CD14-positive monocyte (primary cell): Measurements from ENCODE around the gene EIF2S1. TPM values are rescaled to one million over a fixed set of nuclear protein-coding genes. Genes with fewer than 3 reads are reported as not detected.

Source experiments
- DNase-seq, 3 donors: peaks; one replicate each; pipeline ENCODE4 v3.0.0-alpha.2; 2011 to 2022
- H2AFZ ChIP-seq: 2 replicates; pipeline ENCODE4 v1.6.0; 2012; ENCODE audit warnings: mild to moderate bottlenecking, low read depth, low read length, inconsistent platforms; ENCODE audit not compliant: insufficient read depth, poor library complexity, severe bottlenecking
- H3K27ac ChIP-seq, 2 donors: 1 replicate in 1 of 2; 2 replicates in 1 of 2; pipeline ENCODE4 v1.5.1; 2012 to 2013; ENCODE audit warnings: low read length in 2 of 2, control low read depth in 1 of 2, inconsistent platforms in 1 of 2, low read depth in 1 of 2, mild to moderate bottlenecking in 1 of 2
- H3K27me3 ChIP-seq, 2 donors: one replicate each; pipeline versions ENCODE4 v1.6.0 to v1.6.1; 2011 to 2013; ENCODE audit warnings: low read length in 2 of 2; ENCODE audit not compliant: control insufficient read depth in 2 of 2, insufficient read depth in 2 of 2
- H3K36me3 ChIP-seq, 2 donors: replicated peaks in 1 of 2; 1 replicate in 1 of 2; 2 replicates in 1 of 2; pipeline versions ENCODE4 v1.5.1 to v1.6.1; 2012 to 2013; ENCODE audit warnings: low read length in 2 of 2, control low read depth in 1 of 2, inconsistent platforms in 1 of 2, mild to moderate bottlenecking in 1 of 2; ENCODE audit not compliant: insufficient read depth in 2 of 2, control insufficient read depth in 1 of 2
- H3K4me1 ChIP-seq, 2 donors: 1 replicate in 1 of 2; 2 replicates in 1 of 2; pipeline versions ENCODE4 v1.5.1 to v1.6.1; 2012 to 2013; ENCODE audit warnings: low read length in 2 of 2, control low read depth in 1 of 2, inconsistent platforms in 1 of 2, mild to moderate bottlenecking in 1 of 2, moderate library complexity in 1 of 2; ENCODE audit not compliant: insufficient read depth in 2 of 2, control insufficient read depth in 1 of 2
- H3K4me2 ChIP-seq: replicated peaks from 2 replicates; pipeline ENCODE3; 2012; ENCODE audit warnings: low read length, moderate library complexity, mild to moderate bottlenecking; ENCODE audit not compliant: poor library complexity, severe bottlenecking; ENCODE audit errors: extremely low read depth
- H3K4me3 ChIP-seq, 3 experiments: fragments of 200-600 bp in 1 of 3; sonication (generic) in 1 of 3; replicated peaks in 1 of 3; 1 replicate in 2 of 3; 2 replicates in 1 of 3; pipeline ENCODE4 v1.5.1; 2011 to 2013; ENCODE audit warnings: low read length in 3 of 3, mild to moderate bottlenecking in 3 of 3, control low read depth in 2 of 3, low read depth in 2 of 3, inconsistent platforms in 1 of 3, moderate library complexity in 1 of 3
- H3K79me2 ChIP-seq: 2 replicates; pipeline ENCODE4 v1.6.0; 2012; ENCODE audit warnings: mild to moderate bottlenecking, control low read depth, inconsistent platforms, low read length, moderate library complexity; ENCODE audit not compliant: insufficient read depth
- H3K9ac ChIP-seq: 2 replicates; pipeline ENCODE4 v1.6.0; 2017; ENCODE audit warnings: low read length, mild to moderate bottlenecking; ENCODE audit not compliant: insufficient read depth, poor library complexity, severe bottlenecking
- H3K9me3 ChIP-seq, 2 donors: replicated peaks in 1 of 2; 1 replicate in 1 of 2; 2 replicates in 1 of 2; pipeline versions ENCODE4 v1.5.1 to v1.6.1; 2012 to 2013; ENCODE audit warnings: low read length in 2 of 2, control low read depth in 1 of 2; ENCODE audit not compliant: control insufficient read depth in 1 of 2, insufficient read depth in 1 of 2
- H4K20me1 ChIP-seq: 2 replicates; pipeline ENCODE4 v1.6.0; 2012; ENCODE audit warnings: mild to moderate bottlenecking, low read length, control low read depth, moderate library complexity; ENCODE audit not compliant: insufficient read depth
- H3K27ac Mint-ChIP-seq, 7 donors: one replicate each; pipeline ENCODE4 v1.8.0; 2020; ENCODE audit warnings: mild to moderate bottlenecking in 7 of 7, mixed read lengths in 7 of 7, moderate library complexity in 6 of 7, inconsistent platforms in 2 of 7
- H3K27me3 Mint-ChIP-seq, 3 donors: one replicate each; pipeline ENCODE4 v1.8.0; 2021 to 2022; ENCODE audit warnings: low read depth in 3 of 3, mild to moderate bottlenecking in 3 of 3, mixed read lengths in 3 of 3, moderate library complexity in 3 of 3, inconsistent platforms in 1 of 3
- H3K36me3 Mint-ChIP-seq, 2 donors: one replicate each; pipeline ENCODE4 v1.8.0; 2020; ENCODE audit warnings: mixed read lengths in 2 of 2, inconsistent platforms in 1 of 2, mild to moderate bottlenecking in 1 of 2
- H3K4me1 Mint-ChIP-seq: one replicate; pipeline ENCODE4 v1.8.0; 2020; ENCODE audit warnings: mild to moderate bottlenecking, mixed read lengths
- H3K4me3 Mint-ChIP-seq, 2 donors: one replicate each; pipeline ENCODE4 v1.8.0; 2020; ENCODE audit warnings: mild to moderate bottlenecking in 2 of 2, mixed read lengths in 2 of 2, moderate library complexity in 1 of 2
- H3K9me3 Mint-ChIP-seq, 7 donors: one replicate each; pipeline ENCODE4 v1.8.0; 2020 to 2022; ENCODE audit warnings: mixed read lengths in 7 of 7, mild to moderate bottlenecking in 6 of 7, moderate library complexity in 6 of 7, inconsistent platforms in 2 of 7
- WGBS: methylation state at CpG from one replicate; pipeline ENCODE4 v1.1.5; 2013; ENCODE audit warnings: missing lambda C conversion rate; ENCODE audit not compliant: insufficient coverage; 5-methylcytosine and 5-hydroxymethylcytosine counted together
- intact Hi-C, 2 donors: fragments of 100-400 bp; cut with micrococcal nuclease; formaldehyde crosslinking; loops; one replicate each; pipeline versions ENCODE4 v1.15.0 to v1.15.1; 2023
- polyA plus RNA-seq, 3 donors: library from polyadenylated mRNA; depleted of rRNA in 1 of 3; unstranded in 2 of 3; stranded (reverse) in 1 of 3; fragments of 300-500 nt in 2 of 3; fragments of >200 nt in 1 of 3; fragmentation: Illumina TruSeq in 2 of 3; gene quantifications; 1 replicate in 2 of 3; 2 replicates in 1 of 3; pipeline ENCODE4 v1.2.3, GENCODE V29; 2012 to 2021
- TF ChIP-seq, protein P1 (sequence below): fragments of 200-600 bp; IDR thresholded peaks from one replicate; pipeline ENCODE4 v1.8.0; 2022; ENCODE audit warnings: antibody characterized with exemption, mild to moderate bottlenecking

The EIF2S1 gene
- polyA plus RNA-seq, 3 donors, result 21.9 to 111 (median 110) TPM

DNA sequence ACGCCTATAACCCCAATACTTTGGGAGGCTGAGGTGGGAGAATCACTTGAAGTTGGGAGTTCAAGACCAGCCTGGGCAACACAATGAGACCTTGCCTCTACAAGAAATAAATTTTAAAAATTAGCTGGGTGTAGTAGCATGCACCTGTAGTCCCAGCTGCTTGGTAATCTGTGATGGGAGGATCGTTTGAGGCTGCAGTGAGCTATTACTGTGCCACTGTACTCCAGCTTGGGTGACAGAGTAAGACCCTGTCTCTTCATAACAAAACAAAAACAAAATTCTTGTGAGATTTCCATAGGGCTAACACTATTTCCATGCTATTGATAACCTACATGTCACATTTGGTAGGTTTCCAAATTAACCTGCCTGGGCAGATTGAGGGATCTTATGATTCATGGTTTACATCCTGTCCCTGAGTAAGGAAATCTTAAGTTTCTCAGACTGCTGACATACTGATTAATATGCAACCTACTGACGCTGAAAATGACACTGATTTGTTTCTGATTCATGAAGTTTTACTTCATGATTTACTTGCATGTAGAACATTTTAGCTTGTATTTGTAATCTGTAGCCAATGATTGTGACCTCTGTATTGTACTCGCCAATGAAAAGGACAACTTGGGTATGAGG, 16.4 kb upstream of the EIF2S1 start:
- intact Hi-C loops, result no loop called here
- no peak overlapping the region for H2AFZ ChIP-seq
- H3K9ac ChIP-seq, result no peak overlapping the region
- no peak overlapping the region for H3K4me3 ChIP-seq
- H3K9me3 ChIP-seq, result no peaks in the 10 kb centered on the region
- Mint-ChIP-seq H3K4me3 (no peak overlapping the region), H3K27ac (peak overlapping the region in 1 of 7 donors; percentile 26), H3K4me1 (no peaks in the 10 kb centered on the region), H3K9me3 (peaks cover 0 to 5% (median 0%) of the 10 kb centered on the region in 7 donors), H3K27me3 (peaks cover 0 to 2% (median 1%) of the 10 kb centered on the region in 3 donors), H3K36me3 (peaks cover 68 to 92% of the 10 kb centered on the region in 2 donors)
- no peaks in the 10 kb centered on the region for H3K4me1 ChIP-seq
- peaks cover 79 to 84% of the 10 kb centered on the region in 2 donors for H3K36me3 ChIP-seq
- H3K4me2 ChIP-seq, result no peak overlapping the region
- no peaks in the 10 kb centered on the region for H3K79me2 ChIP-seq
- no CpG with 5 or more reads among the region's 4 CpGs for WGBS
- no peaks in the 10 kb centered on the region for H3K27me3 ChIP-seq
- TF ChIP-seq, protein P1, sequence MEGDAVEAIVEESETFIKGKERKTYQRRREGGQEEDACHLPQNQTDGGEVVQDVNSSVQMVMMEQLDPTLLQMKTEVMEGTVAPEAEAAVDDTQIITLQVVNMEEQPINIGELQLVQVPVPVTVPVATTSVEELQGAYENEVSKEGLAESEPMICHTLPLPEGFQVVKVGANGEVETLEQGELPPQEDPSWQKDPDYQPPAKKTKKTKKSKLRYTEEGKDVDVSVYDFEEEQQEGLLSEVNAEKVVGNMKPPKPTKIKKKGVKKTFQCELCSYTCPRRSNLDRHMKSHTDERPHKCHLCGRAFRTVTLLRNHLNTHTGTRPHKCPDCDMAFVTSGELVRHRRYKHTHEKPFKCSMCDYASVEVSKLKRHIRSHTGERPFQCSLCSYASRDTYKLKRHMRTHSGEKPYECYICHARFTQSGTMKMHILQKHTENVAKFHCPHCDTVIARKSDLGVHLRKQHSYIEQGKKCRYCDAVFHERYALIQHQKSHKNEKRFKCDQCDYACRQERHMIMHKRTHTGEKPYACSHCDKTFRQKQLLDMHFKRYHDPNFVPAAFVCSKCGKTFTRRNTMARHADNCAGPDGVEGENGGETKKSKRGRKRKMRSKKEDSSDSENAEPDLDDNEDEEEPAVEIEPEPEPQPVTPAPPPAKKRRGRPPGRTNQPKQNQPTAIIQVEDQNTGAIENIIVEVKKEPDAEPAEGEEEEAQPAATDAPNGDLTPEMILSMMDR, result no peak
- H4K20me1 ChIP-seq, result no peaks in the 10 kb centered on the region
- H3K27ac ChIP-seq, result no peak overlapping the region
- DNase-seq, result no peak

DNA sequence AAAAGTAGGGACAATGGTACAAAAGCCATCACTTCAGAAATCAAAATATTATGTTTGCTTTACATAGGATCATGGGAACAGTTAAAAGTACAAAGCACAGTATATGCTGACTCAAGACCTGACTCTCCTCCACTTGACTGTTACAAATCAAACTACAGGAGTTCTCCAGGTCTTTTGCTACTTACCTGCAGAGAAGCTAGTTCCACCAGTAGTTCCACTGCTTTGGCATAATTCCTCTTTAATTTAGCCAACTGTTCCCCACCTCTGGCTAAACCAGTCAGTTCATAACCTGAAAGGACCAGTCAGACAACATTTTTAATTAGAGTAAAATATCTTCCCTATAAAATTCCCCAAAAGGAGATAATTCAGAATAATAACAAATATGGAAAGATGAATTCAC, 14.5 kb upstream of the EIF2S1 start:
- H3K4me2 ChIP-seq, result no peak overlapping the region
- H3K27me3 Mint-ChIP-seq, result peaks cover 0 to 2% (median 1%) of the 10 kb centered on the region in 3 donors
- H3K27me3 ChIP-seq, result no peaks in the 10 kb centered on the region
- intact Hi-C loops, result no loop called here
- no peak overlapping the region for H2AFZ ChIP-seq
- TF ChIP-seq, protein P1, result no peak
- no peaks in the 10 kb centered on the region for H3K79me2 ChIP-seq
- H3K4me1 ChIP-seq, result no peaks in the 10 kb centered on the region
- peaks cover 80 to 84% of the 10 kb centered on the region in 2 donors for H3K36me3 ChIP-seq
- no peak overlapping the region for H3K4me3 Mint-ChIP-seq
- peaks cover 0 to 5% (median 0%) of the 10 kb centered on the region in 7 donors for H3K9me3 Mint-ChIP-seq
- no peak overlapping the region for H3K9ac ChIP-seq
- H3K9me3 ChIP-seq, result no peaks in the 10 kb centered on the region
- no peak overlapping the region for H3K27ac Mint-ChIP-seq
- H3K4me3 ChIP-seq, result no peak overlapping the region
- H3K27ac ChIP-seq, result no peak overlapping the region
- no peaks in the 10 kb centered on the region for H4K20me1 ChIP-seq
- no peak for DNase-seq
- peaks cover 69 to 94% of the 10 kb centered on the region in 2 donors for H3K36me3 Mint-ChIP-seq
- no peaks in the 10 kb centered on the region for H3K4me1 Mint-ChIP-seq
